Common myeloid progenitor, CD34-positive (primary cell): ENCODE results near the gene RRAGB.
A peak's percentile ranks its signal among the peaks of the same experiment; 100 is the strongest.
"Not testable (repeated sequence)": the region's sequence is repeated elsewhere in the genome, so short reads cannot be mapped to it uniquely, and the experiment has no call there.

Experiments used
- CTCF ChIA-PET: fragments of 350-600 bp; sonication (Branson Sonifier 250); formaldehyde crosslinking; loops from one replicate; lab custom pipeline; 2021; ENCODE audit warnings: antibody characterized with exemption; lab: Charles Lee
- POLR2A ChIA-PET: fragments of 350-600 bp; sonication (Branson Sonifier 250); formaldehyde crosslinking; loops from one replicate; lab custom pipeline; 2021; ENCODE audit warnings: antibody characterized with exemption; lab: Charles Lee
- DNase-seq, 3 donors: peaks; one replicate each; pipeline versions ENCODE4 v3.0.0 to v3.0.0-alpha.2; 2013
- H3K27ac ChIP-seq, 2 experiments: 1 replicate in 1 of 2; 2 replicates in 1 of 2; pipeline ENCODE4 v1.7.0; 2013; ENCODE audit warnings: inconsistent platforms in 2 of 2, low read length in 2 of 2, mild to moderate bottlenecking in 2 of 2, low read depth in 1 of 2, moderate library complexity in 1 of 2; ENCODE audit not compliant: severe bottlenecking in 2 of 2, insufficient read depth in 1 of 2, poor library complexity in 1 of 2
- H3K27me3 ChIP-seq, 5 experiments: replicated peaks in 2 of 5; 1 replicate in 3 of 5; 2 replicates in 2 of 5; pipeline versions ENCODE4 v1.6.1 to v1.7.0; 2013; ENCODE audit warnings: low read length in 4 of 5, mild to moderate bottlenecking in 2 of 5, moderate library complexity in 2 of 5, inconsistent platforms in 1 of 5; ENCODE audit not compliant: insufficient read depth in 5 of 5, control insufficient read depth in 4 of 5
- H3K36me3 ChIP-seq, 4 experiments: 1 replicate in 2 of 4; 2 replicates in 2 of 4; pipeline versions ENCODE4 v1.6.1 to v1.7.0; 2013; ENCODE audit warnings: low read length in 3 of 4, control low read depth in 1 of 4, mild to moderate bottlenecking in 1 of 4; ENCODE audit not compliant: control insufficient read depth in 4 of 4, insufficient read depth in 4 of 4
- H3K4me1 ChIP-seq, 4 experiments: 1 replicate in 3 of 4; 2 replicates in 1 of 4; pipeline versions ENCODE4 v1.6.1 to v1.7.1; 2013; ENCODE audit warnings: low read length in 3 of 4, mild to moderate bottlenecking in 3 of 4, control low read depth in 1 of 4, inconsistent platforms in 1 of 4, moderate library complexity in 1 of 4; ENCODE audit not compliant: control insufficient read depth in 4 of 4, insufficient read depth in 4 of 4; ENCODE audit errors: control extremely low read depth in 1 of 4
- H3K4me3 ChIP-seq, 7 experiments: 1 replicate in 4 of 7; 2 replicates in 3 of 7; pipeline versions ENCODE4 v1.5.1 to v1.7.0; 2013; ENCODE audit warnings: mild to moderate bottlenecking in 7 of 7, low read length in 6 of 7, moderate library complexity in 6 of 7, inconsistent platforms in 2 of 7, low read depth in 2 of 7, control low read depth in 1 of 7; ENCODE audit not compliant: insufficient read depth in 4 of 7, control insufficient read depth in 1 of 7; ENCODE audit errors: extremely low read depth in 1 of 7
- H3K9me3 ChIP-seq, 5 experiments: 1 replicate in 4 of 5; 2 replicates in 1 of 5; pipeline versions ENCODE4 v1.6.1 to v1.7.1; 2013; ENCODE audit warnings: low read length in 4 of 5, mild to moderate bottlenecking in 2 of 5, inconsistent platforms in 1 of 5, low read depth in 1 of 5, moderate library complexity in 1 of 5; ENCODE audit not compliant: control insufficient read depth in 4 of 5, insufficient read depth in 2 of 5; ENCODE audit errors: control extremely low read depth in 1 of 5
- WGBS: methylation state at CpG from one replicate; pipeline ENCODE4 v1.1.5; 2013; ENCODE audit not compliant: insufficient coverage; 5-methylcytosine and 5-hydroxymethylcytosine counted together

RRAGB gene

GRCh38 chrX:55716937-55717336 is 612 bp upstream of the RRAGB start:
- WGBS: 71% methylated on average over 2 of the region's 3 CpGs
- H3K4me3 ChIP-seq: peak overlapping the region in 6 of 7 experiments; percentile 38 to 84 (median 73)
- H3K27ac ChIP-seq: peak overlapping the region; percentile 9 to 90
- H3K4me1 ChIP-seq: peaks cover 0 to 12% (median 3%) of the 10 kb centered on the region in 4 experiments
- ChIA-PET POLR2A (no interaction called here), CTCF (interaction anchor here (1.1 to 1.2 kb wide), 2 partner anchors 192 to 226 kb away, joined by 3 to 5 read pairs; no protein-coding TSS in a partner anchor)
- DNase-seq: no peak
- no peaks in the 10 kb centered on the region for H3K9me3 ChIP-seq
- no peaks in the 10 kb centered on the region for H3K27me3 ChIP-seq
- H3K36me3 ChIP-seq: peaks cover 0 to 14% (median 3%) of the 10 kb centered on the region in 4 experiments

- no peaks in the 10 kb centered on the region for H3K27me3 ChIP-seq
- H3K4me1 ChIP-seq: no peaks in the 10 kb centered on the region
- 100% methylated on average over 1 of the region's 2 CpGs for WGBS
- ChIA-PET POLR2A (no interaction called here), CTCF (interaction anchor here (0.7 kb wide), 1 partner anchor 21 kb away, joined by 3 read pairs; no protein-coding TSS in a partner anchor)
- peaks cover 0 to 14% (median 2%) of the 10 kb centered on the region in 5 experiments for H3K9me3 ChIP-seq
- no peak overlapping the region for H3K4me3 ChIP-seq
- no peak overlapping the region for H3K27ac ChIP-seq
- DNase-seq: no peak
- H3K36me3 ChIP-seq: peaks cover 4 to 72% (median 25%) of the 10 kb centered on the region in 4 experiments
Measured at GRCh38 chrX:55731826-55732225, 14.3 kb downstream of the RRAGB start.

DNA sequence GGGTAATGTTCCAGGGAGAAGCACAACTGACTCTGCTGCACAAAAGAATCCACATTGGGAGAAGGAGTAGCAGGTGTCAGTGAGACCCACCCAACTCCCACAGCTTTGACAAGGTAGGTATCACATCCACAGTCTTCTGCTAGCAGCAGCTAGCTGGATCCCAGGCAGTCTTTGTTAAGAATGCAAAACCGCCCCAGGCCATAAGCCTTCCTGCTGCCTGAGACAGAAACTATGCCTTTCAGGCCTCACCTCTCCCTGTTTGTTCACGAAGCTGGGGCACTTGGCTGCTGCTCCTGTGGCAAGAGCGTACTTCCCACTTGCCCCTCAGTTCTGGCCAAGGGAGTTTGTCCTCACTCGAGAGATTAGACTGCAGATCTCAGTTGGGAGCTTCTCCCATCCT is 21.4 kb downstream of the RRAGB start:
- DNase-seq: no peak
- Histone ChIP-seq H3K4me3 (no peak overlapping the region), H3K36me3 (peaks cover 3 to 85% (median 30%) of the 10 kb centered on the region in 4 experiments), H3K27ac (no peak overlapping the region), H3K9me3 (peaks cover 0 to 17% (median 0%) of the 10 kb centered on the region in 5 experiments), H3K4me1 (no peaks in the 10 kb centered on the region), H3K27me3 (no peaks in the 10 kb centered on the region)
- WGBS: 65% methylated on average over 4 of the region's 4 CpGs
- POLR2A ChIA-PET: no interaction called here
- CTCF ChIA-PET: no interaction called here

DNA sequence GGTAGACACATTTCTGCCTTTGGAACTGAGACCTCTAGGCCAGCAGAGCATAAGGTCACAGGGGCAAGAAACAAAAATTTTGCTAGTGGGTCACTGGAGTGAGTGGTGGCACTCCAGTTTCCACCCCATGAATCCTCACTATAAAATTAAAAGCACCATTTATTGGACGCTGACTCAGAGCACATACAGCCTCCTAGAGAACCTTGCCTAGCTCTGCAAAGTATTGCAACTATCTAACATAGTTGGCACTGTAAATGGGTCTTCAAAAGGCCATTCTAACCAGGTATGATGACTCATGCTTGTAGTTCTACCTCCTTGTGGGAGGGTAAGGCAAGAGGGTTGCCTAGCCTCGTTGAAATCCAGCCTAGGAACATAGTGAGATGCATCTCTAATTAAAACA is 25.1 kb downstream of the RRAGB start:
- peaks cover 3 to 80% (median 26%) of the 10 kb centered on the region in 4 experiments for H3K36me3 ChIP-seq
- no peak for DNase-seq
- no peak overlapping the region for H3K27ac ChIP-seq
- peaks cover 0 to 13% (median 0%) of the 10 kb centered on the region in 5 experiments for H3K9me3 ChIP-seq
- H3K4me1 ChIP-seq: no peaks in the 10 kb centered on the region
- ChIA-PET POLR2A (no interaction called here), CTCF (no interaction called here)
- no peaks in the 10 kb centered on the region for H3K27me3 ChIP-seq
- WGBS: 67% methylated on average over 2 of the region's 2 CpGs
- no peak overlapping the region for H3K4me3 ChIP-seq

DNA sequence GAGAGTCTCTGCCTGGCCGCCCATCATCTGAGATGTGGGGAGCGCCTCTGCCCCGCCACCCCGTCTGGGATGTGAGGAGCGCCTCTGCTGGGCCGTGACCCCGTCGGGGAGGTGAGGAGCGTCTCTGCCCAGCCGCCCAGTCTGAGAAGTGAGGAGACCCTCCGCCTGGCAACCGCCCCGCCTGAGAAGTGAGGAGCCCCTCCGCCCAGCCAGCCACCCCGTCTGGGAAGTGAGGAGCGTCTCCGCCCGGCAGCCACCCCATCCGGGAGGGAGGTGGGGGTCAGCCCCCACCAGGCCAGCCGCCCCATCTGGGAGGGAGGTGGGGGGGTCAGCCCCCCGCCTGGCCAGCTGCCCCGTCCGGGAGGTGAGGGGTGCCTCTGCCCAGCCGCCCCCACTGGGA is 30.9 kb downstream of the RRAGB start:
- 20% methylated on average over 1 of the region's 24 CpGs for WGBS
- H3K27me3 ChIP-seq, H3K27ac ChIP-seq, DNase-seq, POLR2A ChIA-PET, H3K4me1 ChIP-seq, H3K4me3 ChIP-seq, CTCF ChIA-PET, H3K9me3 ChIP-seq: not testable (repeated sequence)
- H3K36me3 ChIP-seq: peaks cover 0 to 47% (median 13%) of the 10 kb centered on the region in 4 experiments

DNA sequence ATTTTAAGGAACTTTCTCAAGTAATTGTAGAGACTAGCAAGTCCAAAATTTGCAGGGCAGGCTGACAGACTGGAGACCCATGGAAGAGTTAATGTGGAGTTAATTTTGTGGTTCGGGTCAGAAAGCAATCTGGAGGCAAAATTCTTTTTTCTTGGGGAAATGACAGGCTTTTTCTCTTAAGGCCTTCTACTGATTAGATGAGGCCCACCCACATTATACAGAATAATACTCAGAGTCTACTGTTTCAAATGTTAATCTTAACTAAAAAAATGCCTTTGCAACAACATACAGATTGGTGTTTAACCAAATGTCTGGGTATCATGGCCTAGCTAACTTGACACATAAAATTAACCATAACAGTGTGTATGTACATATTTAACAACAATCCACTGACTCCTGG is 32.7 kb downstream of the RRAGB start:
- Histone ChIP-seq H3K4me1 (no peaks in the 10 kb centered on the region), H3K27ac (no peak overlapping the region), H3K4me3 (no peak overlapping the region), H3K9me3 (peaks cover 0 to 3% (median 0%) of the 10 kb centered on the region in 5 experiments), H3K36me3 (peaks cover 0 to 46% (median 14%) of the 10 kb centered on the region in 4 experiments), H3K27me3 (no peaks in the 10 kb centered on the region)
- DNase-seq: no peak
- ChIA-PET POLR2A (no interaction called here), CTCF (no interaction called here)
- 60% methylated on average over 1 of the region's 1 CpG for WGBS

GRCh38 chrX:55754861-55755294 is 37.3 kb downstream of the RRAGB start:
- no peaks in the 10 kb centered on the region for H3K4me1 ChIP-seq
- WGBS: no CpG with 5 or more reads among the region's 3 CpGs
- peaks cover 0 to 45% (median 10%) of the 10 kb centered on the region in 4 experiments for H3K36me3 ChIP-seq
- H3K9me3 ChIP-seq: no peaks in the 10 kb centered on the region
- no peak overlapping the region for H3K27ac ChIP-seq
- ChIA-PET POLR2A (no interaction called here), CTCF (no interaction called here)
- H3K27me3 ChIP-seq: no peaks in the 10 kb centered on the region
- no peak overlapping the region for H3K4me3 ChIP-seq
- no peak for DNase-seq
